ENCODE data around the gene SLC30A10.
"Not testable (repeated sequence)": the region's sequence is repeated elsewhere in the genome, so short reads cannot be mapped to it uniquely, and the experiment has no call there.

Gene SLC30A10

DNA sequence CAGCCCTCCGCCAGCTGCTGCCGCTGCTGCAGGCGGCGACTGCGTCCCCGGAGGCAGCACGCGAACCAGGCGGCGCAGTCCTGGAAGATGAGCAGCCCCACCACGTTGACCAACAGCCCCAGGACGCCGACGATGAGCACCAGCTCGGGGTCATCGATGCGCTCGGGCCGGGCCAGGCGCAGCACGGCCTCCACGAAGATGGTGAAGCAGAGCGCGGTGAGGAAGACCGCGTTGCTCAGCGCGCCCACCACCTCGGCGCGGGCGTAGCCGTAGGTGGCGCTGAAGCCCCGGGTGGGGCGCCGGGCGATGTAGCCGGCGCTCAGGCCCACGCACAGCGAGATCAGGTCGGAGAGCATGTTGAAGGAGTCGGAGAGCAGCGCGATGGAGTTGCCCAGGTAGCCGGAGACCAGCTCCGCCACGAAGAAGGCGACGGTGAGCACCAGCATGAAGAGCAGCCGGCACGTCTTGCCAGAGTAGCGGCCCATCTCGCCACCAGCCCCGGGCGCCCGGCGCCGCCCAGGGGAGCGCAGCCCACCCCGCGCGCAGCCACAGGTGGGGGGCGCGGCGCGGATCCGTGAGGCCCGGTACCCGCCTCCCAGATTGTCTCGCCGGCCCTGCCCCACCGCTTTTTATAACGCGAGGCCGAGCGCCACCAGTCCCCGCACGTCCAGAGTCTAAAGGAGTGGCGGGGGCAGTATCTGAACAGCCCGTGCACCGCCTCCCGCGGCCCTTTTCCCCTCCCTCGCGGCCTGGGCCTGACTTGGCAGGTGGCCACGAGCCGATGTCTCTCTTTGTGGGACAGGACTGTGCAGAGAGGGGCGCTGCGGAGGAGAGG lies at the start of gene SLC30A10:
Gene SLC30A10, minus strand, starts transcription at position 602 of the 835 bp plus-strand sequence. Its CDS starts 117 bp downstream, at position 485.
- DNase-seq (ENCODE audit: low read depth): peak; percentile 7

DNA sequence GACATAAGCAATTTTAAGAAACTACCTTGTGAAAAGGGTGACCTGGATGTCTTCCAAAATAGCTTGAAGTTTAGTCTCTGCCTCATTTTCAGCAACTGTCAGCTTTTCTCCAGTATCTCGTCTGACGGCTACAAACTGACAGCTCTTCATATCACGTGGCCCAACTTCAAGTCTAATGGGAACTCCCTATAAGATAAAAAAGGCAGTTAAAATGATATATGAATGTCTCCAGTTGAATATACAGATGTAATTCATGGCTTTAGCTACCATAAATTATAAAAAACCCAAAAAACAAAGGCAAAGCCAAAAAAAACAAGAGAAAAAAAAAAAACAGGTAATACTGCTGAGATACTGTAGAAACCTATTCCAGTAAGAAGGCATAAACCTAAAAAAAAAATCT lies 44.9 kb upstream of the SLC30A10 start:
- no peak for DNase-seq (ENCODE audit: low read depth)

DNA sequence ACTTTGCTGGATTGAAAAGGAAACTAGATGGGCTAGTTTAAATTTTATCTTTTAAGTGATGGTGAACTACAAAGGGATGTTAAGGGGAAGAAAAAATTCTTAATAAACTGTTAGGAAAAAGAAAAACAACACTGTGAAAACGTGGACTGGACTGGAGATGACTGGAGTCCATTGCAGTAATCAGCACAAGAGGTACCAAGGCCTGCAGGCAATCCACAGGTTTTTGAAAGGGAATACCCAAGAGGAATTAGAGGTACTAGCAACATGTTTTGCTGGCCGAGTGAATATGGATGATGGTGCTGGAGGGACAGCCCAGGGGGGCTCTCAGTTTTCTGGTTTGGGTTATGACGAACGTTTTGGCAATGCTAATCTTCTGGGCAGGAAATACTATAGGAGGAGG lies 39.0 kb upstream of the SLC30A10 start:
- DNase-seq (ENCODE audit: low read depth): no peak

DNA sequence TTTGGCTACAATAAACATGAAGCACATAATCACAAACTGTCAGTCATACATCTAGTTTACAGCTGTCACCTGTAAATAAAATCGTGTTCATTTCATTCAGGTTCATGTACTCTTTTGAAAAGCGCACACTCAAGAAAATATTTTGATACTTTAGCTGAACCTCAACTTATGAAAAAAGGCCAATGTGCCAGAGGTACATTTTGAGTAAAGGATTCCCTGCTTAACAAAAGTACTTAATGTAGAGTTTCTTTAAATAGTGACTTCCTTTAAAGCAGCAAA lies 37.7 kb upstream of the SLC30A10 start:
- DNase-seq (ENCODE audit: low read depth): no peak

DNA sequence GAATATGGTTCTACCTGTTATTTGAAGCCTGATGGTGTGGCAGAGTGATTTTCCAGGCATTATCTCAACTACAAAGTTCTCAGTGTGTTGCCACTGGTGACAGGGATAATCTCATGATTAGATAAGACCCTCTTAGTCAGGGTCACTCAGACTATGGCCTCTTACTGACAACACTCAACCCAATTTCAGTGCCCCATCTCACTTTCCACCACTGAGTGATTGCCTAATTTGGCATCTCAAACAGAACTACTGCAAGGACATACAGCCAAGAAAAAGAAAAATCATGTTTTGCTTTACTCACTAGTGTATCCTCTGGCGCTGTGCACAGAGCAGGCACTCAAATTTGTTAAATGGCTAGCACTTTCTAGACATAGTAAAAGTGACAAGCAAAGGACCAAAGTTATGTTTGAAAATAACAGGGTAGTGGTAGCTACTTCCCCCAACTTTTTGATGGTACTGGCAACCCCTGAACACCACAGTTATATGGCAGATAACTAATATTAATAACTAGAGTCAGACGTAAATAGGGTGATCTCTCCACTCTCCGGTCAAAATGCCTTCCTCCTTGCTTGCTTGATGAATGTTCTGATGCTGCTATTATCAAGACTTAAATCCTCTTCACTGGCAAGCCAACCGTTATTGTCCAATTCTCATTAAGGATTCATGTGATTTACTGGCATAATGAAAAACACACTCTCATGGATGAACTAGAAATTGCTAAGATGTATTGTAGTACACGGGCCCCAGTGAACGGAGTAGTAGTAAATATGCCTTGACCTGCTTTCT lies 37.1 kb upstream of the SLC30A10 start:
- no peak for DNase-seq (ENCODE audit: low read depth)

DNA sequence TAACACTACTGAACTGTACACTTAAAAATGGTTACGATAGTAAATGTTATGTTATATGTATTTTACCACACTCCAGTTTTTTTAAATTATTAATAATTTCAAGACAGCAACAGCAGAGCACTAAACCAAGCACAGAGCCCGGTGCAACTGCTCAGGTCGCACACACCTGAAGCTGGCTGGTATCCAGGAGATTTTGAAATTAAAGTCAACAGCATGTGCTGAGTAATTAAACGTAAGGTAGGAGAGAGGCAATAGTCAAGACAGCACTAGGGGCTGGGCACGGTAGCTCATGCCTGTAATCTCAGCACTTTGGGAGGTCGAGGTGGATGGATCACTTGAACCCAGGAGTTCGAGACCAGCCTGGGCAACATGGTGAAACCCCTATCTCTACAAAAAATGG lies 35.1 kb upstream of the SLC30A10 start:
- no peak for DNase-seq (ENCODE audit: low read depth)

DNA sequence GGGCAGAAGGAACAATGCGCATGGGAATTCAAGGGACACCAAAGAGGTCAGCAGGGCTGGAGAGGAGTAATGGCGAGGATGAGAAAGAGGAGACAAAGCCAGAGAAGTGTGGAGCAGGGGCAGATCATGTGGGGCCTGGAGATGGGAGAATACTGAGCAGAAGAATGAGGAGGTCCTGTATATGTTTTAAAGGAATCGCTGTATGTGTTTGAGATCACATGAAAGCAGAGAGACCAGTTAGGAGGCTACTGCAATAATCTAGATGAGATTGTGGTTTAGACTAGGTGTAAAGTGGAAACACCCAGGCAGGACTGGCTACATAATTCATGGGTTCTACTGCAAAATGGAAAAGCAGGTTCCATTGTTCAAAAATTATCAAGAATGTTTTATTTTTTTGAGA lies 33.3 kb upstream of the SLC30A10 start:
- DNase-seq (ENCODE audit: low read depth): no peak

DNA sequence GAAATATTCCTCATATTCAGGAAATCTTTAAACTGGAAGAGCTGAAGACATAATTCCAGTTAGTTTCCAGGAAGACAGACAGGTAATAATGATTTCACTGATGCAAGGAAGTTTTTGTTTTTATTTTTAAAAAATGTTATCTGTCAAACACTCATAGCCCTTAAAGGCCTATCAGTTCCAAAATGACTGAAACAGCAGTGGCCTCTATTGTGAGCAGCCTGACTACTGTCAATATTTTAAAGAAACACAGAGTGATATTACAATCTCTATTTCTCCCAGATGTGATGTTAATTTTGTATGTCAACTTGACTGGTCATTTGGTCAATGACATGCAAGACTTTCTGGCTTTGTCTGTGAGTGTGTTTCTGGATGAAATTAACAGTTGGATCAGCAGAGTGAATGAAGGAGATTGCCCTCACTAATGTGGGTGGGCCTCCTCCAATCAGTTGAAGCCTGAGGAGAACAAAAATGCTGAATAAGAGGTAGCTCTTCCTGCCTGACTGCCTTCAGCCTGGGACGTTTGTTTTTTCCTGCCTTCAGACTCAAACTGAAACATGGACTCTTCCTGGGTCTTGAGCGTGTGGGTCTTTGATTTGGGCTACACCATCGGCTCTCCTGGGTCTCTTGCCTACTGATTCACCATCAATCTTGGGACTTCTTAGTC lies 31.3 kb upstream of the SLC30A10 start:
- DNase-seq (ENCODE audit: low read depth): no peak

DNA sequence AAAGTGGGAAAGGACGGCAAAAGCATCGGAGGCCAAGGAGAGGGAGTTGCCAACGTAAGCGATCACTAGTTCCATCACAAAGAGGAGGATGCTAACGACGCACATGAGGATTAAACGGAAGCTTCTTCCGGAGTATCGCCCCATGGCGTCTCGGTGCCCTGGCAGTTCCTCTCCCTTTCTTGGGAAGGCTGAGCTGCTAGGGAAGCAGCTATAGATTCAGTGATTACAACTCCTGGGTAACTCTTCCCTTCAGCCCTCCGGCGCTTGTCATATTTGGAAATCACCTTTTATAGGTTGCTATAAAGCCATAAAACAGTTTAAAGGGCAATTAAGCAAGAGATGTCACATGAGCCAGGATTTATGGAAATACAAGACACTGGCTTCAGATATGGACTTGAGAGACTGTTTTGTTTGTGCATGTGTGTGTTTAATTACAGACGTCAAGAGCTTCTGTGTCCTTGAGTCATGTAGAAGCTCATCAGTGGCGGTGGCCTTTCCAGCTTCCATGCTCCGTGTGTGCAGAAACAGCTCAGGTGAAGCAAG lies 30.6 kb upstream of the SLC30A10 start:
- DNase-seq (ENCODE audit: low read depth): no peak

DNA sequence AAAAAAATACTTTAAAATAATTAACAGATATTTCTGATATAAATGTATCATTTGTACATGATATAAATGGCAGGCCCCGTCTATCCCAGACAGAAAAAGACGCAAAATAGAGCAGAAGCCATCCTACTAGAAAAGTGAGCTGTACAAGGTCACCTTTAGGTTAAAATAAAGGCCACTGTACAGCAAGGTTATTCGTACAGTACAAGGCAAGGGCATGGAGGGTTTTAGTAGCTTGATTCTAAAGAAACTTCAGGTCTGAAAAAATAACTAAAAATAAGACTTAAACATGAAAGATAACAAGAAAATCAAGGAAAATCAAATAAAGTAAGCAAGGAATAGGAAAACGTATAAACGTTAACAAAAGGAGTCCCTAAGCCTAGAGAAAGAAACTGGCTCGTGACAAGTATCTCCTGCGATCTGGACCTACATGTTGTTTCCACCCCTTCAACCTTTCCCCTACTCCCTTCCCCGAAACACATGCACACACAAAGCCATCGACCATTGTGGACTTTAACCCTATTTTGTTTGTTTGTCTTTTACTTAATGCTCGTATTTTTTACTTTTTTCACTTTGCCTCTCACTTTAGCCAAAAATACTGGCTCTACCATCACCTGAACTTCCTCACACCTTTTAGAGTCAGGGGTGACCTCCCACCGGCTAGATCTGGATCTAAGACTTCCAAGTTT lies 26.5 kb upstream of the SLC30A10 start:
- DNase-seq (ENCODE audit: low read depth): no peak

DNA sequence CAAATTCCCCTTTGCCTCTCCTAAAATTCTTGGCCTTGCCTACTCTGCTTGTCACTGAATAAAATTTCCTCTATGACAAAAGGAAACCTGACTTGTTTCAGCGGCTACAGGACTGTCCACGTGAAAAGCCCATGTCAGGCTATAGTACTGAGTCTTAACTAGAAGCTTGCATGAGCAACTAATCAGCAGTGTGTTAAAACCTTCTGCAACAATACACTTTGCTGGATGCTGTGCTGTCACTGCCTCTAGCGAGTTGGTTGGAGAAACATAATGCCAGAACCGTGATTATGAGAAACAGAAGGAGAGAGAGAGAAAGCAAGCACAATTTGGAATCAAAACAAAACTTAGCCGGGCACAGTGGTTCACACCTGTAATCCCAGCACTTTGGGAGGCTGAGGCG lies 25.7 kb upstream of the SLC30A10 start:
- DNase-seq (ENCODE audit: low read depth): no peak

DNA sequence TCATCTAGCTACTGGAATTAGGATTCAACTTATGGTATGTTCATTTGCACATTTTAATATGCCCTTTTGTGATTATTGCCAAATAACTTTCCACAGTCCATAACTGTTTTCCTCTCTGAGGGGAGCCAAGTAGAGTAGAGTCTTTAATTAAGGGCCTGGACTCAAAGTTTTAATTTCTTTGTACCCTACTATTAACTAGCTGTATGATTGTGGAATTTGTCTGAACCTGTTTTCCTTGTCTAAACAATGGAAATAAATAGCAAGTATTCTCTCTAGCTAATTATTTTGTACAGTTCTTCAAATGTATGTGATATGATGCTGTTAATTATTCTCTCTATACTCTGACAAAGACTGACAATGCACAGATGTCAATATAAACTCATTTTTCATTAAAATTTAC lies 24.0 kb upstream of the SLC30A10 start:
- no peak for DNase-seq (ENCODE audit: low read depth)

DNA sequence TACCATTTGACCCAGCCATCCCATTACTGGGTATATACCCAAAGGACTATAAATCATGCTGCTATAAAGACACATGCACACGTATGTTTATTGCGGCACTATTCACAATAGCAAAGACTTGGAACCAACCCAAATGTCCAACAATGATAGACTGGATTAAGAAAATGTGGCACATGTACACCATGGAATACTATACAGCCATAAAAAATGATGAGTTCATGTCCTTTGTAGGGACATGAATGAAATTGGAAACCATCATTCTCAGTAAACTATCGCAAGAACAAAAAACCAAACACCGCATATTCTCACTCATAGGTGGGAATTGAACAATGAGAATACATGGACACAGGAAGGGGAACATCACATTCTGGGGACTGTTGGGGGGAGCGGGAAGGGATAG lies 20.9 kb upstream of the SLC30A10 start:
- DNase-seq (ENCODE audit: low read depth): not testable (repeated sequence)

DNA sequence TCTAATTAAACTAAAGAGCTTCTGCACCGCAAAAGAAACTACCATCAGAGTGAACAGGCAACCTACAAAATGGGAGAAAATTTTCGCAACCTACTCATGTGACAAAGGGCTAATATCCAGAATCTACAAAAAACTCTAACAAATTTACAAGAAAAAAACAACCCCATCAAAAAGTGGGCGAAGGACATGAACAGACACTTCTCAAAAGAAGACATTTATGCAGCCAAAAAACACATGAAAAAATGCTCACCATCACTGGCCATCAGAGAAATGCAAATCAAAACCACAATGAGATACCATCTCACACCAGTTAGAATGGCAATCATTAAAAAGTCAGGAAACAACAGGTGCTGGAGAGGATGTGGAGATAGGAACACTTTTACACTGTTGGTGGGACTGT lies 20.4 kb upstream of the SLC30A10 start:
- not testable (repeated sequence) for DNase-seq (ENCODE audit: low read depth)

DNA sequence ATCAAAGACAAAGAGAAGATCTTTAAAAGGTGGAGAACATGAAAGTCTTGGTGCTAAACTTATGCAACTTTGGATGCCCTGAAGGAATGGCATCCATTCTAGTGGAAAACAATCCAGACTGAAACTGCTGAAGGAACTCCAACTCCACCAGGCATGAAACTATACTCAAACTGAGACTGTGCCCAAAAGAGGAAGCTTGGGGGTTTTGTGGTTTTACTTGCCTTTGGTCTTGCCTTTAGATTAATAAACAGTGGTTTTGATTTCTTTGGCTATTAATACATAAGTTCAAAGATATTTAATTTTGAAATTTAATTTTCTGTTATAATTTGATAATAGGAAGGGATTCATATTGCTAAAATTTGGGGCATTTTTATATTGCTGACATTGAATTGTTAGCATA lies 17.4 kb upstream of the SLC30A10 start:
- DNase-seq (ENCODE audit: low read depth): no peak

DNA sequence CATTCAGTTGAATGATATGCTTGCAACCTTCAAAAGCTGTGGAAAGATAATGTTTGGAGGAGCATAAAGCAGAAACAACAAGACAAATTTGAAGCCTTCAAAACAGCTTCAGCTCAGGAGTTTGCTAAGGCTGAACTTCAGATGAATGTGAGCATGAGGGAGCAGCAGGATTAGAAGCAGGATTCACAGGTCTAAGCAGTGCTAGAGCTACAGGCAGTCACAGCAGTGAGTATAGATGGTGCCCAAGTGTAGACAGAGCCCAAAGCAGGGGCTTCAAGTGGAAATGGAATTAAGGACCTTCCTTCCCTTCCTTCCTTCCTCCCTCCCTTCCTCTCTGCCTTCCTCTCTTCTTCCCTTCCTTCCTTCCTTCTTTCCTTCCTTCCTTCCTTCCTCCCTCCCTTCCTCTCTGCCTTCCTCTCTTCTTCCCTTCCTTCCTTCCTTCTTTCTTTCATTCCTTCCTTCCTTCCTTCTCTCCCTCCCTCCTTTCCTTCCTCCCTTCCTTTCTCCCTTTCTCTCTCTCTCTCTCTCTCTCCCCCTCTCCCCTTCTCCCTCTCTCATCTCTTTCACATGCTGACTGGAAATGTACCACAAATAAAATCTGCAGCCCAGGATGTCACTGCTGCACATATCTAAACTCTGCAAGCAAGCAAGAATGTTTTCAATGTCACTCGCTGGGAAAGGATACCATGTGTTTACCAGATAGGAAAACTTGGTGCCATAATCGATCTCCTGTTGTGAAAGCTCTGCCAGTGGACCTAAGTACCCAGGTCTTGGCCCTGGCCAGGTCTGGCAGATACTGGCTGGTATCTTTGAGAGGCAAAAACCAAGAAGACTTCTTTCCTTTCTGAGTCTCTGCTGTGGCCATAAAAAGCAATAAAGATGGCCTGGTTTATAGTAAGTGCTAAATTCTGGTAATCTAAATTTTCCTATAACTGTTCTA lies 13.1 kb upstream of the SLC30A10 start:
- no peak for DNase-seq (ENCODE audit: low read depth)

DNA sequence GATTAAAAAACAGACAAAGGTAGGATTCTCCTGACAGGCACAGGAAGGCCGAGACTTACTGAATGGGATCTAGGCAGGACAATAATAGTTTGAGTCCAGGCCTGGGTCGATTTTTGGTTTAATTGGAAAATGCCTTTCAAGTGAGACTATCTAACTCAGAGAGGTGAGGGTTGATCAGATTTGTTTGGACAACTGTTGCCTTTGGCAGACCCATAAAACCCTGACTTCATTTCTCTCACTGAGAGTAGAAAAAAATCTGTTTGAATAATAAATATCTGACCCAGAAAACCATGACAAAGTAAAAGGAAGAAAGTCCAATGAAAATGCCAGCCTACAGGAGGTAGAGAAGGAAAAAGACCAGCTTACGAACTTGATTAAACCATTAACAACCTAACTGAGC lies 12.3 kb upstream of the SLC30A10 start:
- DNase-seq (ENCODE audit: low read depth): no peak

DNA sequence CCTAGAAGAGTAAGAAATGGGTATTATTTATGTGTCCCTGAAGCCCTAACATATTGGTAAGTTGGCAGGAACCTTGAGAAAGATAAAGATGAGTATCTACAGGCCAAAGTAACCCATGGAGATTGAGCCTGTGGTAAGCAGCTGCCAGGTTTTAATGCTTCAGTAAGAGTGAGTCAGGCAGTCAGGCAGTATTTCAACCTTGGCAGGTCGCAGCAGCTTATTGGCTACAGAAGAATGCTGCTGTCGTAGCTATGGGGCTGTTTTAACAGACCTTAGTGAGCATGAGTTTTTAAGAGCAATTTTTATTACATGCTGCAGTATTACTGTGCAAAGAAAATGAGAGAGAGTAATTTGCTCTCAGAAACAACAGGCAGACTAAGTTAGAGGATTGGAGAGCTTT lies 10.3 kb upstream of the SLC30A10 start:
- no peak for DNase-seq (ENCODE audit: low read depth)

DNA sequence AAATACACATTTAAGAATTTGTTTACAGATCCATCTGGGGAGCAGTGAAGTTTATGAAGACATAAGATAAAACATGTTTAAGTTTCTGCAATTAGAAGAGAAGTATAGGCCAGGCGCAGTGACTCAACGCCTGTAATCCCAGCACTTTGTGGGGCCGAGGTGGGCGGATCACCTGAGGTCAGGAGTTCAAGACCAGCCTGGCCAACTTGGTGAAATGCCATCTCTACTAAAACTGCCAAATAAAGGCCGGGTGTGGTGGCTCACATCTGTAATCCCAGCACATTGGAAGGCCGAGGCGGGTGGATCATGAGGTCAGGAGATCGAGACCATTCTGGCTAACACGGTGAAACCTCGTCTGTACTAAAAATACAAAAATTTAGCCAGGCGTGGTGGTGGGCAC lies 5.4 kb upstream of the SLC30A10 start:
- DNase-seq (ENCODE audit: low read depth): not testable (repeated sequence)

DNA sequence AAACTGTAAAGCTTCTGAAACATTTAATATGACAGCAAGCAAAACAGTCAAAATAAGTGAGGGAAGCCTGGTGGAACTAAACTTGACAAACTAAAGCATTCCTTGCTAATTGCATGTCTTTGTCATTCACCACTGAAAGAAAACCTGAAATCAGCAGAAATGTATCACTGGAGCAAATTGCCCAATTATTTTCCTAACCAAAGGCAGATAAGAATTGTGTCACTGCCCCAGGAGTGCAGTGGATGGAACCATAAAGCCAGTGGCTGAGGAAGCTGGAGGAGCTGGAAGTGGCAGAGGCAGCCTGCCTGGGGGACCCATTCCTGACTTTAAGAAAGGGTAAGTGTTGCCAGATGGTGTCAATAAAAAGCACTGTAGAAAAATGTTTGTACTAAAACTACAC lies 2.7 kb upstream of the SLC30A10 start:
- no peak for DNase-seq (ENCODE audit: low read depth)

DNA sequence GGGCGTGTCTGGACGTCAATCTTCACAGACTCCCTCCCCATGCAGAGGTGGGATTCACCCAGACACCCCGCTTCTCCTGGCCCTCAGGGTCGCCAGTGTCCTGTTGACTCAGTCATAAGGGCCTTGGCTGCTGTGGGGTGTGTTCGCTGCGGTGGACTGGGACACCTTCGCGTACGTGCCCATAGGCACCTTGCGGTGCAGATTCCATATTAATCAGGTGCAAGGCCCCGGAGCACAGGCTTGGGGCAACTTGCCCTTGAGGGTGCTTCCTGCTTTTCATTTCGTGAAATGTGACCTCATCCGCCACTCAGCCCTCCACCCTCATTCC lies 398 bp upstream of the SLC30A10 start:
- DNase-seq (ENCODE audit: low read depth): no peak
